HepG2 (cell line): ENCODE data around the gene DLL4. TPM values are rescaled to one million over a fixed set of nuclear protein-coding genes. Genes with fewer than 3 reads are reported as not detected.

Experiments used
- CHD4 ChIP-seq: fragments of 200-600 bp; sonication (generic); IDR thresholded peaks from 2 replicates; pipeline ENCODE4 v1.7.0; 2017; ENCODE audit warnings: mild to moderate bottlenecking, low read length, borderline replicate concordance
- GABPA ChIP-seq, 2 experiments: IDR thresholded peaks; 2 replicates each; pipeline ENCODE4 v1.6.1; 2011 to 2016; ENCODE audit warnings: low read depth in 2 of 2, low read length in 1 of 2, missing biosample characterization in 1 of 2, missing genetic modification characterization in 1 of 2
- KDM4B ChIP-seq: sonication (generic); formaldehyde crosslinking; IDR thresholded peaks from 2 replicates; pipeline ENCODE4 v1.4.0; 2020; ENCODE audit warnings: missing genetic modification reagents
- KLF15 ChIP-seq: sonication (generic); formaldehyde crosslinking; IDR thresholded peaks from 2 replicates; pipeline ENCODE4 v1.8.1; 2023; ENCODE audit warnings: borderline replicate concordance, mild to moderate bottlenecking, inconsistent platforms, missing genetic modification reagents, mixed read lengths
- POLR2G ChIP-seq: fragments of 200-400 bp; formaldehyde crosslinking; IDR thresholded peaks from 2 replicates; pipeline ENCODE4 v1.6.1; 2018; ENCODE audit warnings: mild to moderate bottlenecking, low read depth, low read length, moderate library complexity
- RBAK ChIP-seq: sonication (generic); formaldehyde crosslinking; IDR thresholded peaks from 2 replicates; pipeline ENCODE4 v1.5.1; 2020; ENCODE audit warnings: mild to moderate bottlenecking, missing genetic modification reagents
- RNF2 ChIP-seq: fragments of 450-650 bp; conservative IDR thresholded peaks from 2 replicates; pipeline ENCODE4 v1.6.1; 2016; ENCODE audit warnings: low read depth
- STAT5B ChIP-seq: sonication (generic); formaldehyde crosslinking; IDR thresholded peaks from 2 replicates; pipeline ENCODE4 v1.4.0; 2020; ENCODE audit warnings: missing genetic modification reagents
- TAF1 ChIP-seq: sonication (generic); formaldehyde crosslinking; IDR thresholded peaks from 2 replicates; pipeline ENCODE4 v1.4.0; 2020; ENCODE audit warnings: missing genetic modification reagents
- TBX3 ChIP-seq: fragments of 450-650 bp; IDR thresholded peaks from 2 replicates; pipeline ENCODE4 v1.6.1; 2017; ENCODE audit warnings: antibody characterized with exemption, mild to moderate bottlenecking, inconsistent platforms, borderline replicate concordance
- ZBTB7B ChIP-seq: sonication (generic); formaldehyde crosslinking; IDR thresholded peaks from 2 replicates; pipeline ENCODE4 v1.4.0; 2020; ENCODE audit warnings: missing genetic modification reagents
- ZFP36 ChIP-seq: fragments of 150-350 bp; IDR thresholded peaks from 2 replicates; pipeline ENCODE4 v1.6.1; 2018; ENCODE audit warnings: borderline replicate concordance, low read length, low read depth; ENCODE audit not compliant: partially characterized antibody
- ZNF180 ChIP-seq: sonication (generic); formaldehyde crosslinking; IDR thresholded peaks from 2 replicates; pipeline ENCODE4 v1.4.0; 2020; ENCODE audit warnings: low read depth, missing genetic modification reagents, borderline replicate concordance
- ZNF205 ChIP-seq: IDR thresholded peaks from 2 replicates; pipeline ENCODE4 v1.6.1; 2018; ENCODE audit warnings: missing biosample characterization, missing genetic modification reagents
- ZNF296 ChIP-seq: sonication (generic); formaldehyde crosslinking; conservative IDR thresholded peaks from 2 replicates; pipeline ENCODE4 v1.5.0; 2020; ENCODE audit warnings: mild to moderate bottlenecking, missing genetic modification reagents
- ZNF326 ChIP-seq: sonication (generic); formaldehyde crosslinking; IDR thresholded peaks from 2 replicates; pipeline ENCODE4 v1.4.0; 2020; ENCODE audit warnings: missing genetic modification reagents, borderline replicate concordance
- ZNF496 ChIP-seq: sonication (generic); formaldehyde crosslinking; IDR thresholded peaks from 2 replicates; pipeline ENCODE4 v1.8.1; 2023; ENCODE audit warnings: mild to moderate bottlenecking, moderate library complexity, missing genetic modification reagents; ENCODE audit not compliant: insufficient replicate concordance
- ZNF766 ChIP-seq: sonication (generic); formaldehyde crosslinking; IDR thresholded peaks from 2 replicates; pipeline ENCODE4 v1.5.0; 2020; ENCODE audit warnings: missing genetic modification reagents, borderline replicate concordance
- ZNF790 ChIP-seq: sonication (generic); formaldehyde crosslinking; IDR thresholded peaks from 2 replicates; pipeline ENCODE4 v1.8.0; 2022; ENCODE audit warnings: missing genetic modification reagents, mild to moderate bottlenecking, borderline replicate concordance
- ZNF879 ChIP-seq: sonication (generic); formaldehyde crosslinking; IDR thresholded peaks from 2 replicates; pipeline ENCODE4 v1.8.1; 2023; ENCODE audit warnings: missing genetic modification reagents
- ZSCAN22 ChIP-seq: sonication (generic); formaldehyde crosslinking; IDR thresholded peaks from 2 replicates; pipeline ENCODE4 v1.4.0; 2020; ENCODE audit warnings: mild to moderate bottlenecking, missing genetic modification reagents
- ZSCAN29 ChIP-seq: sonication (generic); formaldehyde crosslinking; conservative IDR thresholded peaks from 2 replicates; pipeline ENCODE4 v1.4.0; 2020; ENCODE audit warnings: mild to moderate bottlenecking, missing genetic modification reagents
- ZSCAN31 ChIP-seq: sonication (generic); formaldehyde crosslinking; IDR thresholded peaks from 2 replicates; pipeline ENCODE4 v1.5.0; 2020; ENCODE audit warnings: low read depth, mild to moderate bottlenecking, missing genetic modification reagents
- polyA plus RNA-seq, 8 experiments: library from polyadenylated mRNA; depleted of rRNA in 3 of 8; stranded (reverse) in 7 of 8; unstranded in 1 of 8; fragments of >200 nt; fragmentation: Illumina TruSeq in 4 of 8; extraction: Trizol in 4 of 8; gene quantifications; 2 replicates each; pipeline versions ENCODE4 v1.2.1 to v1.2.3, GENCODE V29; 2011 to 2016; ENCODE audit warnings: low read depth in 4 of 8, missing spikeins in 1 of 8, mixed read lengths in 1 of 8; ENCODE audit not compliant: insufficient read depth in 1 of 8
- total RNA-seq, 5 experiments: library from RNA; depleted of rRNA; stranded (reverse); fragments of >200 nt; fragmentation: Illumina TruSeq; extraction: Trizol; gene quantifications; 2 replicates each; pipeline ENCODE4 v1.2.3, GENCODE V29; 2016; ENCODE audit warnings: low read depth in 1 of 5
- TF ChIP-seq, protein P1 (sequence below): conservative IDR thresholded peaks from 2 replicates; pipeline ENCODE4 v1.6.1; 2018; ENCODE audit warnings: missing genetic modification reagents
- TF ChIP-seq, protein P2 (sequence below): sonication (generic); formaldehyde crosslinking; IDR thresholded peaks from 2 replicates; pipeline ENCODE4 v1.4.0; 2020; ENCODE audit warnings: mild to moderate bottlenecking, missing genetic modification reagents, borderline replicate concordance
- TF ChIP-seq, protein P3 (sequence below): sonication (generic); formaldehyde crosslinking; conservative IDR thresholded peaks from 2 replicates; pipeline ENCODE4 v1.8.0; 2022; ENCODE audit warnings: missing genetic modification reagents

The DLL4 gene
- total and polyA plus RNA-seq, 2 of the 13 experiments (the other 11 are each of a cell fraction or from before 2014, with no cell fraction given), result 0.20 to 0.25 TPM

DNA sequence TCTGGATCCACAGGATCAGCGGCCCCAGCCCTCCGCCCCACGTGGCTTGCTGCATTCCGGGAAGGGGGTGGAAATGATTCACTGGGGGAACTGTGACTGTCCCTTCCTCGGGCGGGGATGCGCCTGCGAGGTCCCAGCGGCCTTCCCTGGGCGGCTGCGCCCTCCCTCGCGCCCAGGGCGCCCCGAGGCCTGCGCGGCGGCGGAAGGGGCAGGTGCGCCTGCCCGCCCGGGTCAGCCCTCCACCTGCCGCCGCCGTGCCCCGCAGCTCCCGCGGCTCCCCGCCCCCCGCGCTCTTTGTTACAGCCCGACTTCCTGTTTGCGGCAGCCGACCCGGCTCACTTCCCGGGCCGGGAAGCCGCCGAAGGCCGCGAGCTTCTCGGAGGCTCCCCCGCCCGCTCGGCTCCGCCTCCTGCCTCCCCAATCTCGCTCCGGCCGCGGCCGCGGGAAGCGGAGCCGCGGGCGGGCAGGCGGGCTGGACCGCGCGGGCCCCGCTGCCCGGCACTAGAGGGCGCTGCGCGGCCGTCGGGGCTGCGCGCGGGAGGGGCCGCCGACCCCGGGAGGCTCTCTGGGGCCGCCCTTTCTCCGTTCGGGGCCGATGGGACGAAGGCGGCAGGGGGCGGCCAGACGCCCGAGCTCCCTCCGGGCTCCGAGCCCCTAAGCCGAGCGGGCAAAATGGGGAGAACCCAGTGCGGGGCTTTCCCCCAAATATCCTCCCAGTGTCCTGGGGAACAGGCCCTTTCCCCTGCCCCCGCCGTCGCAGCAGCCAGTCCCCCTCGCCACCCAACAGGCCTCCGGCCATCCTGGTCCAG, 12.6 kb downstream of the DLL4 start (continued):
- TF ChIP-seq ZNF496 (CRISPR knock-in tag) (no peak), ZNF790 (CRISPR knock-in tag) (peak; percentile 56; the same call in 1 of the 2 replicates), POLR2G (0 out of 2 replicates have a peak, but pooled peaks have one; percentile 42), TAF1 (CRISPR knock-in tag) (0 out of 2 replicates have a peak, but pooled peaks have one; percentile 30), RNF2 (peak; percentile 87; the same call in 1 of the 2 replicates), ZFP36 (no peak), ZSCAN31 (no peak), ZNF205 (CRISPR knock-in tag) (no peak), ZNF766 (CRISPR knock-in tag) (peak; percentile 50; the same call in 1 of the 2 replicates), ZBTB7B (no peak), ZNF296 (CRISPR knock-in tag) (no peak), ZNF180 (CRISPR knock-in tag) (no peak), TBX3 (no peak), RBAK (CRISPR knock-in tag) (no peak), KDM4B (no peak), KLF15 (CRISPR knock-in tag) (no peak), ZSCAN22 (no peak), ZSCAN29 (no peak), ZNF326 (CRISPR knock-in tag) (no peak), STAT5B (no peak), CHD4 (no peak), ZNF879 (CRISPR knock-in tag) (no peak), GABPA (IDR thresholded peaks at IDR 0.05; ENCODE audit: low read depth, low read length) (no peak; the same call in 1 of the 2 replicates), GABPA (CRISPR knock-in tag; IDR thresholded peaks at IDR 0.05; ENCODE audit: low read depth) (peak; percentile 62)
- TF ChIP-seq, protein P1, sequence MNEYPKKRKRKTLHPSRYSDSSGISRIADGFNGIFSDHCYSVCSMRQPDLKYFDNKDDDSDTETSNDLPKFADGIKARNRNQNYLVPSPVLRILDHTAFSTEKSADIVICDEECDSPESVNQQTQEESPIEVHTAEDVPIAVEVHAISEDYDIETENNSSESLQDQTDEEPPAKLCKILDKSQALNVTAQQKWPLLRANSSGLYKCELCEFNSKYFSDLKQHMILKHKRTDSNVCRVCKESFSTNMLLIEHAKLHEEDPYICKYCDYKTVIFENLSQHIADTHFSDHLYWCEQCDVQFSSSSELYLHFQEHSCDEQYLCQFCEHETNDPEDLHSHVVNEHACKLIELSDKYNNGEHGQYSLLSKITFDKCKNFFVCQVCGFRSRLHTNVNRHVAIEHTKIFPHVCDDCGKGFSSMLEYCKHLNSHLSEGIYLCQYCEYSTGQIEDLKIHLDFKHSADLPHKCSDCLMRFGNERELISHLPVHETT, result peak; percentile 79; the same call in 1 of the 2 replicates
- TF ChIP-seq, protein P2, sequence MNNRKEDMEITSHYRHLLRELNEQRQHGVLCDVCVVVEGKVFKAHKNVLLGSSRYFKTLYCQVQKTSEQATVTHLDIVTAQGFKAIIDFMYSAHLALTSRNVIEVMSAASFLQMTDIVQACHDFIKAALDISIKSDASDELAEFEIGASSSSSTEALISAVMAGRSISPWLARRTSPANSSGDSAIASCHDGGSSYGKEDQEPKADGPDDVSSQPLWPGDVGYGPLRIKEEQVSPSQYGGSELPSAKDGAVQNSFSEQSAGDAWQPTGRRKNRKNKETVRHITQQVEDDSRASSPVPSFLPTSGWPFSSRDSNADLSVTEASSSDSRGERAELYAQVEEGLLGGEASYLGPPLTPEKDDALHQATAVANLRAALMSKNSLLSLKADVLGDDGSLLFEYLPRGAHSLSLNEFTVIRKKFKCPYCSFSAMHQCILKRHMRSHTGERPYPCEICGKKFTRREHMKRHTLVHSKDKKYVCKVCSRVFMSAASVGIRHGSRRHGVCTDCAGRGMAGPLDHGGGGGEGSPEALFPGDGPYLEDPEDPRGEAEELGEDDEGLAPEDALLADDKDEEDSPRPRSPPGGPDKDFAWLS (CRISPR knock-in tag), result no peak
- TF ChIP-seq, protein P3, sequence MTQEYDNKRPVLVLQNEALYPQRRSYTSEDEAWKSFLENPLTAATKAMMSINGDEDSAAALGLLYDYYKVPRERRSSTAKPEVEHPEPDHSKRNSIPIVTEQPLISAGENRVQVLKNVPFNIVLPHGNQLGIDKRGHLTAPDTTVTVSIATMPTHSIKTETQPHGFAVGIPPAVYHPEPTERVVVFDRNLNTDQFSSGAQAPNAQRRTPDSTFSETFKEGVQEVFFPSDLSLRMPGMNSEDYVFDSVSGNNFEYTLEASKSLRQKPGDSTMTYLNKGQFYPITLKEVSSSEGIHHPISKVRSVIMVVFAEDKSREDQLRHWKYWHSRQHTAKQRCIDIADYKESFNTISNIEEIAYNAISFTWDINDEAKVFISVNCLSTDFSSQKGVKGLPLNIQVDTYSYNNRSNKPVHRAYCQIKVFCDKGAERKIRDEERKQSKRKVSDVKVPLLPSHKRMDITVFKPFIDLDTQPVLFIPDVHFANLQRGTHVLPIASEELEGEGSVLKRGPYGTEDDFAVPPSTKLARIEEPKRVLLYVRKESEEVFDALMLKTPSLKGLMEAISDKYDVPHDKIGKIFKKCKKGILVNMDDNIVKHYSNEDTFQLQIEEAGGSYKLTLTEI (CRISPR knock-in tag), result no peak
